Ovary (tissue), 9 donors: ENCODE measurements around the gene PRLH. TPM values are rescaled to one million over a fixed set of nuclear protein-coding genes. Genes with fewer than 3 reads are reported as not detected.

Experiments
- DNase-seq, 5 donors: peaks; one replicate each; pipeline ENCODE4 v3.0.0-alpha.2; 2019 to 2020
- H3K27ac ChIP-seq, 2 donors: fragments of 200-600 bp; one replicate each; pipeline versions ENCODE4 v1.5.1 to v1.8.0; 2019 to 2022
- H3K27me3 ChIP-seq: fragments of 200-600 bp; one replicate; pipeline ENCODE4 v1.8.0; 2022
- H3K36me3 ChIP-seq: fragments of 200-600 bp; sonication (generic); one replicate; pipeline ENCODE4 v1.5.1; 2019
- H3K4me1 ChIP-seq: one replicate; pipeline ENCODE4 v1.8.1; 2013; ENCODE audit warnings: mild to moderate bottlenecking, moderate library complexity; ENCODE audit not compliant: insufficient read depth
- H3K4me3 ChIP-seq: fragments of 200-600 bp; sonication (generic); one replicate; pipeline ENCODE4 v1.5.1; 2017
- H3K9me3 ChIP-seq, 2 donors: fragments of 200-600 bp in 1 of 2; sonication (generic) in 1 of 2; one replicate each; pipeline versions ENCODE4 v1.5.1 to v1.8.1; 2013 to 2019; ENCODE audit warnings: mild to moderate bottlenecking in 1 of 2, moderate library complexity in 1 of 2
- EP300 ChIP-seq: sonication (generic); formaldehyde crosslinking; IDR thresholded peaks from one replicate; pipeline ENCODE4 v1.6.1; 2017; ENCODE audit warnings: antibody characterized with exemption
- POLR2A ChIP-seq: fragments of 450-650 bp; IDR thresholded peaks from one replicate; pipeline ENCODE4 v1.6.1; 2017; ENCODE audit warnings: antibody characterized with exemption, mild to moderate bottlenecking, moderate library complexity
- WGBS, 3 donors: extraction: QIAGEN DNeasy Blood & Tissue Kit in 1 of 3; methylation state at CpG; one replicate each; pipeline versions ENCODE4 v1.1.5 to v1.1.7; 2013 to 2017; 5-methylcytosine and 5-hydroxymethylcytosine counted together
- intact Hi-C, 4 donors: fragments of 100-400 bp; cut with DNase I; formaldehyde crosslinking; loops; one replicate each; pipeline versions ENCODE4 v1.11.0 to v1.15.1; 2022 to 2023
- polyA plus RNA-seq, 2 donors: library from polyadenylated mRNA; stranded (reverse); fragments of 200-250 nt in 1 of 2; fragments of 350-450 nt in 1 of 2; fragmentation: Illumina TruSeq in 1 of 2; extraction: RNeasy Lipid Tissue Mini Kit (QIAGEN cat#74804) in 1 of 2; gene quantifications; one replicate each; pipeline ENCODE4 v1.2.3, GENCODE V29; 2013 to 2014
- total RNA-seq, 7 donors: library from RNA; depleted of rRNA in 2 of 7; stranded (reverse); fragments of >200 nt in 2 of 7; fragmentation: NEBNext Ultra II Directional in 3 of 7; extraction: Animal tissue kit (Norgen Biotek cat#: 25700) in 3 of 7; gene quantifications; one replicate each; pipeline versions ENCODE4 v1.1.0 to v1.2.4, GENCODE V29; 2016 to 2023
- TF ChIP-seq, protein P1 (sequence below), 3 donors: fragments of 450-650 bp in 2 of 3; fragments of 200-600 bp in 1 of 3; IDR thresholded peaks; one replicate each; pipeline versions ENCODE4 v1.5.1 to v1.8.0; 2016 to 2022; ENCODE audit warnings: antibody characterized with exemption in 3 of 3, mild to moderate bottlenecking in 1 of 3
- donor health status: DM: no; HTN: no; CAD: no; lungs with moderate emphysema.
- donor health status: DM: no; HTN: no; CAD: no.
- donor health status: Bipolar disorder and iron deficiency.
- donor health status: DM: yes; HTN: yes; CAD: no.
- donor health status: DM: no; HTN: no; CAD: no.
- donor health status: DM: yes; HTN: yes; CAD: no.

The PRLH gene
- total and polyA plus RNA-seq, 9 donors = not detected

DNA sequence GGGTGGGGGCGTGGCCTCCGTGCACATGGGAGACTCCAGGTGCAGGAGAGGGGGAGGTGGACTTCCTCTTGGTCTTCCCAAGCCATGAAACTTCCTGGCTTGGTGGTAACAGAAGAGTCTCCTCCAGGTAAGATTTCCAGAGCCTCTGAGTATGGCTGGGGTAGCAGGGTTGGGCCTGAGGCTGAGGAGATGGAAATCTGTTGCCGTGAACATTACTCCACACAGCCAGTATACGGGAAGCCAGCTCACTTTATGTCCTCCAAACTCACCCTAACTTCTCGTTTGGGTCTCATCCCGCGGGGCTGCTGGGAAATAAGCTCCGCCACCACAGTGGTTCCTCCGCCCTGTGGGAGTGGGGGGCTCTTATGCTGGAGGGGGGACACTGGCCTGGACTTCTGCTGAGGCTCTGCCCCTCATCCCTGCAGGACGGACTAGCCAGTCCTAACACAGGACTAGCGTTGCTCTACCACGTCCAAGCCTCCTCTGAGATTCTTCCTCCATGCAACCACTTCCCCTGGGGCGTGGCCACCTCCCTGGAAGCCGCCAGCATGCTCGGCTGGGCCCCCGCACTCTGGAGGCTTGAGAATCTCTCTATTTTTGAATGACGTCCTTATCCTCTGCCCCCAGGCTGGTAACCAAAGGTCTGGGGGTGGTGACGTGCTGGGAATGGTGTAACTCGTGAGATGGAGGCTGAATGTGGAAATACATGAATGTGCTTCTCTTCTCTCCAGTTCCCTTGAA is 24.9 kb downstream of the PRLH start:
- Histone ChIP-seq H3K4me1 (peaks cover 2% of the 10 kb centered on the region), H3K27me3 (no peaks in the 10 kb centered on the region), H3K36me3 (no peaks in the 10 kb centered on the region), H3K4me3 (no peak overlapping the region), H3K27ac (no peak overlapping the region), H3K9me3 (no peaks in the 10 kb centered on the region)
- DNase-seq = peak in 2 of 5 donors; percentile 10 to 14
- TF ChIP-seq, protein P1, sequence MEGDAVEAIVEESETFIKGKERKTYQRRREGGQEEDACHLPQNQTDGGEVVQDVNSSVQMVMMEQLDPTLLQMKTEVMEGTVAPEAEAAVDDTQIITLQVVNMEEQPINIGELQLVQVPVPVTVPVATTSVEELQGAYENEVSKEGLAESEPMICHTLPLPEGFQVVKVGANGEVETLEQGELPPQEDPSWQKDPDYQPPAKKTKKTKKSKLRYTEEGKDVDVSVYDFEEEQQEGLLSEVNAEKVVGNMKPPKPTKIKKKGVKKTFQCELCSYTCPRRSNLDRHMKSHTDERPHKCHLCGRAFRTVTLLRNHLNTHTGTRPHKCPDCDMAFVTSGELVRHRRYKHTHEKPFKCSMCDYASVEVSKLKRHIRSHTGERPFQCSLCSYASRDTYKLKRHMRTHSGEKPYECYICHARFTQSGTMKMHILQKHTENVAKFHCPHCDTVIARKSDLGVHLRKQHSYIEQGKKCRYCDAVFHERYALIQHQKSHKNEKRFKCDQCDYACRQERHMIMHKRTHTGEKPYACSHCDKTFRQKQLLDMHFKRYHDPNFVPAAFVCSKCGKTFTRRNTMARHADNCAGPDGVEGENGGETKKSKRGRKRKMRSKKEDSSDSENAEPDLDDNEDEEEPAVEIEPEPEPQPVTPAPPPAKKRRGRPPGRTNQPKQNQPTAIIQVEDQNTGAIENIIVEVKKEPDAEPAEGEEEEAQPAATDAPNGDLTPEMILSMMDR (IDR thresholded peaks at IDR 0.05) = no peak
- TF ChIP-seq POLR2A = no peak
- no peak for TF ChIP-seq EP300
- intact Hi-C loops = loop anchor here in 1 of 4 donors (5.0 kb wide), 1 partner anchor 156 kb away; no protein-coding TSS in a partner anchor
- 75 to 78% (median 77%) methylated on average over 19 of the region's 19 CpGs for WGBS, 3 donors

DNA sequence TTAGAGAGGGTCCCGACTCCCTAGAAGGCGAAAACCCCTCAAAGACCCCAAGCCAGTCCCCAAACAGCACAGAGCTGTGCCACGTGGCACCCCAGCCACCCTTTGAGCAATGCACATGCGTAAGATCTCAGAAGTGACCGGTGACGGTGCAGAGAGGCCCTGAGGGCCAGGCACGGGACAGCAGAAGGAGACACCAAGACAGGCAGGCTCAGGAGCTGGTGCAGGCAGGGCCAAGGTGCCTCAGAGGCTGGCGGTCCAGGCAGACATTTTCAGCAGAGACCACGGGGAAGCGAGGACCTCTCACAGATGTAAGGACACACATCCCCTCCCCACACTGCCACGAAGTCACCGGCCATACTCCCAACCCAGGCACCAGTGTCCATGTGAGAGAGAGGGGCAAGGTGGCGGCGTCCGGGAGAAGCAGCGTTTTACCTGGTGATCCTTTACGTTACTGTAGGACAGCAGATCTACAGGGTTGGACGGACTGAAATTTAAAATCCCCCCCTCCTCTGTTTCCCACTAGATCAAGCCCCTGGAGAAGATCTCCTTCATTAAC is 26.1 kb downstream of the PRLH start:
- Histone ChIP-seq H3K36me3 (no peaks in the 10 kb centered on the region), H3K4me1 (peaks cover 2% of the 10 kb centered on the region), H3K27me3 (no peaks in the 10 kb centered on the region), H3K9me3 (no peaks in the 10 kb centered on the region), H3K4me3 (no peak overlapping the region), H3K27ac (no peak overlapping the region)
- peak in 2 of 5 donors; percentile 20 to 21 for DNase-seq
- intact Hi-C loops = loop anchor here in 1 of 4 donors (5.0 kb wide), 1 partner anchor 155 kb away; no protein-coding TSS in a partner anchor
- WGBS, 3 donors = 90 to 95% (median 93%) methylated on average over 18 of the region's 18 CpGs
- no peak for TF ChIP-seq POLR2A
- TF ChIP-seq EP300 = no peak
- TF ChIP-seq, protein P1 (IDR thresholded peaks at IDR 0.05) = no peak

DNA sequence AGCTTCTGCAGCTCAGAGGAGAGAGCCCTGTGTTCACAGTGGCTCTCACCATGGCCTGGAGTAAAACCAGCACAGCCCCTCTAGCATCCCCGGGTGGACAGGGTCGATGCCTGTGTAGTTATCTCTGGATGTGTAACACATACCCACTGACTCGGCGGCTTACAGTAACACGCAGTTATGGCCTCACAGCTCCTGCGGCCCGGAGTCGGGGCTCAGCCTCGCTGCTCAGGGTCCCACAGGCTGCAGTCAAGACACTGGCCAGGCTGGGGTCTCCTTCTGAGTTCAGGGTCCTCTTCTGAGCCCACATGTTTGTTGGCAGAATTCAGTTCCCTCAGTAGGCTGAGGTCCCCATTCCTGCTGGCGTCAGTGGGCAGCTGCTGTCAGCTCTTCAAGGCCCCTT is 26.7 kb downstream of the PRLH start:
- intact Hi-C loops = loop anchor here in 1 of 4 donors (5.0 kb wide), 1 partner anchor 154 kb away; no protein-coding TSS in a partner anchor
- WGBS, 3 donors = 79 to 87% (median 87%) methylated on average over 10 of the region's 10 CpGs
- no peak for TF ChIP-seq EP300
- peak in 2 of 5 donors; percentile 13 to 19 for DNase-seq
- Histone ChIP-seq H3K36me3 (no peaks in the 10 kb centered on the region), H3K27me3 (no peaks in the 10 kb centered on the region), H3K4me3 (no peak overlapping the region), H3K27ac (no peak overlapping the region), H3K9me3 (no peaks in the 10 kb centered on the region), H3K4me1 (peaks cover 2% of the 10 kb centered on the region)

DNA sequence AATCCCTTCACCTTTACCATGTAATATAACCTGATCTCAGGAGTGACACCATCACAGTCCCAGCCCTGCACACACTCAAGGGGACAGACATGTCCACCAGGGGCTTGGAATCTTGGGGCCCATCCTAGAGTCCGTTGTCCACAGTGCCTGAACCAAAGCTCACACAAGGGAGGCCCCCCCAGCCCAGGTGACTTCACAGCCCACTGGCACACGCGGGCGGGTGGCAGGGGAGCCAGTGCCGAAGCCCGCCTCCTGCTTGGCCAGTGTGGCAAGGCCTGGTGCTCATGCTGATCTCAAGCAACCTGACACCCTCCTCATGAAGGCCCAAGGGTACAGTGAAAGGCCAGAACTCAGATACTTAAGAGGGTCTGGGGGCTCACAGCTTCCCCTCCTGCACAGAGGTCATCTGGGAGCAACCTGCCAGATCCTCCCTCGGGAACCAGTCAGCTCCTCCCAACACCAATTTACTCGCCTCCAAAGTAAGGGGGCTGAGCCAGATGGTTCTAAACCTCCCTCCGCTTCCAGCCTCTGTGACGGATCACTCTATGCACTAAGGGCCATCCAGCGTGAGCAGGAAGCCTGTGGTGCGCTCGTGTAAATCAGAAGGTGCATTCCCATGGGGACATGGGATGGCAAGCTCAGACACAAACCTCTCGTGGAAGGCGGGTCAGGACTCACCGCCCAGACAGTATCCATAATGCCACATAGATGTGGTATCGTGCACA is 27.4 kb downstream of the PRLH start:
- H3K4me3 ChIP-seq = no peak overlapping the region

More for the DNA sequence above, 27.4 kb downstream of the PRLH start:
- H3K27me3 ChIP-seq = no peaks in the 10 kb centered on the region
- DNase-seq = peak in 2 of 5 donors; percentile 9 to 10
- intact Hi-C loops = loop anchor here in 1 of 4 donors (5.0 kb wide), 1 partner anchor 154 kb away; no protein-coding TSS in a partner anchor
- H3K4me1 ChIP-seq = peaks cover 2% of the 10 kb centered on the region
- 92 to 95% (median 95%) methylated on average over 17 of the region's 17 CpGs for WGBS, 3 donors
- H3K27ac ChIP-seq = no peak overlapping the region
- H3K36me3 ChIP-seq = no peaks in the 10 kb centered on the region
- no peaks in the 10 kb centered on the region for H3K9me3 ChIP-seq
- no peak for TF ChIP-seq POLR2A
- no peak for TF ChIP-seq EP300
- TF ChIP-seq, protein P1 (IDR thresholded peaks at IDR 0.05) = no peak
